Activated T-helper 9 cell treated with anti-CD3 and anti-CD28 coated beads, Interleukin-2, amount 50 U/mL, for 16 hours (primary cell): Measurements from ENCODE around the gene PRKACA.
A peak's percentile ranks its signal among the peaks of the same experiment; 100 is the strongest.

Source experiments
- DNase-seq: peaks from one replicate; pipeline ENCODE4 v3.0.0-alpha.2; 2020; ENCODE audit warnings: low read depth

Gene PRKACA

DNA sequence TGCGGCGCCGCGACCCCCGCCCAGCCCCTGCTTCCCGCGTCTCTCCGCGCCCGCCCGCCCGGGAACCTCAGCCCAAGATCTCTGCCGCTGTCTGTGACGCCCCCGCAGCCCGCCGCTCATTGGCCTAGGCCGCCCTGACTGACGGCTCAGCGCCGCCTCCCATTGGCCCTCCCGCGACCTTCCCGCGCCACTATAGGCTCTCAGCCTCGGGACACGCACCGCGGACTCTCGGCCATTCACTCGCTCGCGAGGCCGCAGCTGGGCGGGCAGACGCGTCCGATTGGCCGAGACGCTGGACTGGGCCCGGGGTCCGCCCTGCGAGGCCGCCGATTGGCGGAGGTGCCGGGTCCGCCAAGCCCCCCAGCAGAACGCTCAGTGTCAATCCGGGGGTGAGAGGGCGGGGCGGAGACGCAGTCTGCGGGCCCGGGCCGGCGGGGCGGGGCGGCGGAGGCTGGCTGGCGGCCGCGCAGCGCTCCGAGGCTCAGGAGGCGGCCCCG lies at the start of gene PRKACA:
PRKACA (minus strand) TSS at position 95 of the 497 bp plus-strand sequence. CDS start 215 bp downstream, outside the sequence.
- DNase-seq: peak; percentile 98

GRCh38 chr19:14166999-14167575 lies 49.5 kb upstream of the PRKACA start:
- DNase-seq: no peak

- DNase-seq: no peak
Measured at GRCh38 chr19:14165990-14166830, 48.6 kb upstream of the PRKACA start.

GRCh38 chr19:14164724-14165493 lies 47.3 kb upstream of the PRKACA start:
- no peak for DNase-seq

DNA sequence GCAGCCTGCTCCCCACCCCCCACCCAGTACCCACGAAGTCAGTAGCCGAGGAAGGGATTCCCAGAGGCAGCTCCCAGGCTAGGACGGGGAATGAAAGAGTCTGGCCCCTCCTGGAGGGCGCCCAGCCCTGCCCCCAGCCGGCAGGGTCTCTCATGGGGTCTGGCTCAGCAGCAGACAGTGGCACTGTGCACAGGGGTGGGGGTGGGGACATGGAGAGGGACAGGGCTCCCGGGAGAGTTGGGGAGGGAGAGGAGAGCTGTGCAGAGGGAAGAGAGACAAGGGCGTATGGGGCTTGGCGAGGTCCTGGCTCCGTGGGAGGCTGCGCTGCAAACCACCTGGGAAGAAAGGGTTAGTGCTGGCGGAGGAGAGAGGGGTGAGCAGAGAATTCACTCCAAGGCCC lies 46.5 kb upstream of the PRKACA start:
- DNase-seq: no peak

DNA sequence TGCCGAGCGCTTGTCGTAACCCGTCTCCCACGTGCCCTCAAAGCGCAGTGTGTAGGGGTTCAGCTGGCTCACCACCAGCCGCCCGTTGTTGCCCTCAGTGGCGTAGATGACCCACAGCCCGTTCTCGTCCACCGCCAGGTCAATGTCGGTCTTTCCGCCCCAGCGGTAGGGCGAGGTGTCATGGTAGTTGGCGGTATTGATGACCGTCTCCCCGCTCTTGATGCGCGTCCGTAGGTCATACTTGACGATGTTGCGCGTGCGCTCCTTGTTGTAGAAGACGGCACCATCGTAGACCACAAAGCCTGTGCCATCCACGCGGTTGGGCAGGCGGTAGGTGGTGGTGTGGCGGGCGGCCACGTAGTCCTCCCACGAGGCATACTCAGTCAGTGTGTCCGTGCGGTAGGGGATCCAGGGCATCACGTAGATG lies 45.3 kb upstream of the PRKACA start:
- no peak for DNase-seq

- DNase-seq: no peak
Measured at GRCh38 chr19:14161305-14161704, 43.7 kb upstream of the PRKACA start.

DNA sequence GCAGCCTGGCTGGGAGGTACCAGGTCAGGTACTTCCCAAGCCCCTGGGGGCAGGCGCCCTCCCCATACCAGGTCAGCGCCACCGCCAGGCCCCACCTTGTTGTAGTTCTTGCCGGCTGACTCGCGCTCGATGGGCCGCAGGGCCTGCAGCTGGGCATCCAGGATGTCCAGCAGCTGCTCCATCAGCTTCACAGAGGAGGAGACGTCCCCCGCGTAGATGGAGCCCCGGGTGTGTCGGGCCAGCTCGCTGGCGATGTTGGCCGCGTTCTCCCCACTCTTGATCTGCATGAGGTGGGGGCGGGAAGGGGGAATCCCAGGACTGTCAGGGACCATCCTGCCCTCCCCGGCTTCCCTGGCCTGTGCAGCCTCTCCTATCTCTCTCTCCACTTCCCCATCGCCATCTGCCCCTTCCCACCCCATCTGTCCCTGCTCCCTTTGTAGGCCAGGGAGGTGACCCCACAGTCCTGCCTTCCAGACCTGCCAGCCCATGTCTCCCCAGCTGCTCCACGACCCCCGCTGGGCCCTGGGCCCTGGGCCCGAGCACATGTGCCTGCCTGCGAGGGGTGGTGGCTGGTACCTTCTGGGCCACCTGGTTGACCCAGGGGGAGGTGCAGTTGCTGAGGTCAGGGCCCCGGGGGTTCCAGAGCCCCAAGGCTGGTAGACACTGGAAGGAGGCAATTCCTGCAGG lies 42.6 kb upstream of the PRKACA start:
- no peak for DNase-seq

GRCh38 chr19:14159059-14159458 lies 41.5 kb upstream of the PRKACA start:
- no peak for DNase-seq

DNA sequence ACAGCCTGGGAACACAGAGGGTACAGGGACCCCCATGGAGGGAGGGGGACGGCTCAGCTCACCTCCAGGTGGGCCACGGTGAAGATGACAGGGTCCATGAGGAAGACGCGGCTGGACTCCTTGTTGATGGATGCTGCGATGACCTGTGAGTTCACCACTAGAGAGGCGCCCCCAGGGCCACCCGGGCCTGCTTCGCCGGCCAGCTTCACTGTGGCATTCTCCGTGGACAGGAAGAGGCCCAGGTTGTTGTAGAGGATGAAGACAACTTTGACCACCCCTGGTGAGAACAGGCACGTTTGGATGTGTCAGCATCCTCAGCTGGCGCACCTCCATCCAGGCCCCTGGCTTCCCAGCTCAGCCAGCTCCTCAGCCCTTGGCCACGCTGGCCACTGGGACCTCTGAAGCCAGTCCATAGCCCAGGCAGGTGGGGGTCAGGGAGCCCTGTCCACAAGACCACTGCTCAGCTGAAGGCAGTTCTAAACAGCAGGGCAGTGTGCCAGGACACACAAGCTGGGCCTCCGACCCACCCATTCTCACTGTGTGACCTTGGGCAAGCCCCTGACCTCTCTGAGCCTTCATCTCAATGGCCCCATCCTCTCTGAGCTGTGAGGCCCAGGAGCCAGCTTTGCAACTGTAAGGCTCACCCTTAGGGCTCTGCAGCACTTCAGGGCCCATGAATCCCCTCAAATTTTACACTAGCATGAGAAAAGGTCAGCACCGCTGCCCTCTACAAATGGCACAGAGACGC lies 40.9 kb upstream of the PRKACA start:
- DNase-seq: no peak

DNA sequence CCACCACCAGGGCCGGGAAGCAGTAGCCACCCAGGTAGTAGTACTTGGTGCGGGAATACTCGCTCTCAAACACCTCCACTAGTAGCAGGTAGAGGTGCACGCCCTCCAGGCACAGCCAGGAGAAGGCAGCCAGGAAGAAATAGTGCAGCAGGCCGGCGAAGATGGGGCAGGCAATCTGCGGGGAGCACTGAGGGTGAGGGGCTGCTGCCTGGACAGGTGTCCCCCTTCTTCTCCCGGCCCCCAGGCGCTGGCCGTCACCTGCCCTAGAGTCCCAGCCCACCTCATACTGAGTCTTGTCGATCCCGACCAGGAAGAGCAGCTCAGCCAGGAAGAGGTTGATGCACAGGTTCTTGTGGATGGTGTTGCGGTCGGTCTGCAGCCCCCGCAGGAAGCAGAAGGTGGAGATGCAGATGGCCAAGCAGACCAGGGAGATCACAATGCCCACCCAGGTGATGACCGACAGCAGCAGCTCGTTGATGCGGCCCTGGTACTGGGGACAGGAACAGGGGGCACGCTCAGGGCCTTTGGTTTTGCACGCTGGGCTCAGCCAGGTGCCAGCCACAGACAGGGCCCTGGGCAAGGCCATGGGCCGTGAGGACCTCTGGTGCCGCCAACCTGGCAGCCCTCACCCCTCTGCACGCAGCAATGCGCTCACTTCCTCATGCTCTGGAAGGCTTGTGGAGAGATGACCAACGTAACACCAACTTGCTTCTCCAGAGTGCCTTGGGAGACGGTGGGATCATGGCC lies 39.6 kb upstream of the PRKACA start:
- no peak for DNase-seq

- no peak for DNase-seq
Measured at GRCh38 chr19:14156122-14156521, 38.6 kb upstream of the PRKACA start.

- no peak for DNase-seq
Measured at GRCh38 chr19:14155371-14155770, 37.8 kb upstream of the PRKACA start.

- DNase-seq: no peak
Measured at GRCh38 chr19:14152713-14153112, 35.2 kb upstream of the PRKACA start.

DNA sequence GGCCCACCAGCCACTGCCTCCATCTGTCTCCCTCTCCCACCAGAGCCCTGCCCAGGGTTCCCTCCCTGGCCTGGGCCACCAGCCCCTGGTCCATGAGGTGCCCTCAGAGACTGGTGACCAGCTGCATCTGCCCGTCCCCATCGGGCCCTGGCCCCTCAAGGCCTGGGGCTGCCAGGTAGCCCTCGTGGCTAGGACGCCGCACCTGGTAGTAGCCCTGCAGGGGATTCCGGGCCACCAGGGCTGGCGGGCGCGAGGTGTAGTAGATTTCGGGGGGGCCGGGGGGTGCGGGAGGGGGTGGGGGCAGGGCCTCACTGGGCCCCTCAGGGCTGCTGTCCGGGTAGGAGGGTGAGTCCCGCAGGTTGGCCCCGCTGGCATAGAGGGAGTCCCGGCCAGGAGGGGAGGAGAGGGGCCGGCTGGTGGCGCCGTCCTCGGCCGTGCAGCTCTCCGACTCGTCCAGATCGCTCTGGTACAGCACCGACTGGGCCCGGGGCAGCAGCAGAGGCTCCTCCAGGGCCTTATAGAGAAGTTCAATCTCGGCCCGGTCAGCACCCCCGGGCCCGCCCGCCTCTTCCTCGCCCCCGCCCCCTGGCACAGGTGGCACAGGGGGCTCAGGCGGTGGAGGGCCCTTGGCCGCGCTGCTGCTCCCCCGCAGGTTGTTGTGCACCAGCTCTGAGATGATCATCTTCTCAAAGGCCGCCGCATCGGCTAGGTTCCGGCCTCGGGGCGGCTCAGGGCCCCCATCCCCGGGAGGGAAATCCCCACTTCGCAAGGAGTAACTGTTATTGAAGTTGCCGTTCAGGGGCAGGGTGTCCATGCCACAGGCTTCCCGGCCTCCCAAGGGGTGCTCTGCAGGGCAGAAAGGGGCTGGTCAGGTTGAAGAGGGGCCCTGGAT lies 33.5 kb upstream of the PRKACA start:
- no peak for DNase-seq

DNA sequence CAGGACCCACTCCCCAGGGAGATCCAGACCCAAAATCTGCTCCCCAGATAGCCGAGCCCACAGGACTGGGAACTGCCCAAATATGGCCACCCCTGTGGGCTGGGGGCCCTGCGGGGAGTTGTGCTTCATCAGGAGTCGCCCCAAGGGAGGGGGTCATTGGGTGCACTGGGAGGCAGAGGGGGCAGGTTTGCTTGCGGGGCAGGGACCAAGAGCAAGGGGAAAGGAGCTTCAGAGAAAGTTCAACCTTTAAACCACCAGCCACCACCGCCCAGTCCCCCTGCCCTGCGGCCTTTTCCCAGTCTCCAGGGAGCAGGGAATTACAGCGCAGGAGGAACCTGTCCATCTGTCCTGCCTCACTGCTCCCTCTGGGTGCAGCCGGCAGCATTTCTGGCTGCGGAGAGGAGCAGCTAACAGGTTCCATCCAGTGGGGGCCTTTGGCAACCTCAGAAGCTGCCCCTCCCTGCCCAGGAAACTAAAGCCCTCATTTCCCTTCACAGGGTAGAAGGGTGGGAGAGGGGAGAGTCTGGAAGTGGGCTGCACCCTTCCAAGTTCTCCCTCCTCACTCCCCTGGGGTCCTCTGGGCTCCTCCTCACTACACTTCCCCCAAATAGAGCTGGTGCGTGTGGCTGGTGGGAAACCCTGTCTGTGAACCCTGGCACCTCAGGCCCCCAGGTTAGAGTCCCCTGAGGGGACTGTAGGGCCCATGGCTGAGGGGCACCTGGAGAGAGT lies 32.6 kb upstream of the PRKACA start:
- DNase-seq: no peak

- peak; percentile 20 for DNase-seq
Measured at GRCh38 chr19:14149509-14149994, 32.0 kb upstream of the PRKACA start.

- no peak for DNase-seq
Measured at GRCh38 chr19:14148751-14149410, 31.3 kb upstream of the PRKACA start.
